CD4-positive, alpha-beta T cell treated with Interleukin-6 for 4 hours (primary cell): ENCODE measurements around the gene SEMA6B.

Experiments used
- DNase-seq: peaks from one replicate; pipeline ENCODE4 v3.0.0-alpha.2; 2020; ENCODE audit warnings: mixed read lengths

Gene SEMA6B

GRCh38 chr19:4522291-4523002, 37.0 kb downstream of the SEMA6B start:
- DNase-seq: no peak

GRCh38 chr19:4521888-4522242, 37.6 kb downstream of the SEMA6B start:
- DNase-seq: no peak

DNA sequence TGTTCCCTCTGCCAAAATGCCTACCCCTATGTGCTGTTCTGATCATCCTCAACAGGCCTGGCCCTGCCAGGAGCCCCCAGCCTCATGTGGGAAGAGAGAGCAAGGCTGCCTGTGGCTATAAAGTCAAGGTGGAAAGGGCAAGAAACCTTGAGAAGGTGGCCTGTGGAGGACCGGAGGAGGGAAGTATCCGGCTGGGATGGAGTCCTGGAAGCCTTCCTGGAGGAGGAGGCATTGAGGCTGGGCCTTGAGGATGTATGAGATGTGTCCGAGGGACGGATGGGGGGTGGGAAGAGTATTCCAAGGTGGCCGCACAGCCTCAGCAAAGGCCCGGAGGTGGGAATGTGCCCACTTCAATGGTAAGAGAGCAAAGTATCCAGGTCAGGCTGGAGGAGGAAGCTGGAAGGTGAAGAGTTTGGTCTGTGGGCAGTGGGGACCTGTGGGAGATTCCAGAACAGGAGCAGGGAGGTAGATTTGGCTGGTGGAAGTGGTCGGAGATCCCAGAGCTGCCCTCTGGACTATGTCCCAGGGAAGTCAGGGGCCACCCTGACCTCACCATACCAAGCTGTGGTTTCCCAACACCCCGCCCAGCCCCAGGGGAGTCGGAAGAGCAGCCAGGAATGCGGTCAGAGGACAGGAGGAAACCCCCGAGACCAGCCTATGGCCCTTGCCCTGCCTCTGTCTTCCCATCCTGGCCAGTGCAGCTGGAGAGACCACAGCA, 38.2 kb downstream of the SEMA6B start:
- DNase-seq: no peak

GRCh38 chr19:4519521-4520277, 39.8 kb downstream of the SEMA6B start:
- DNase-seq: no peak

DNA sequence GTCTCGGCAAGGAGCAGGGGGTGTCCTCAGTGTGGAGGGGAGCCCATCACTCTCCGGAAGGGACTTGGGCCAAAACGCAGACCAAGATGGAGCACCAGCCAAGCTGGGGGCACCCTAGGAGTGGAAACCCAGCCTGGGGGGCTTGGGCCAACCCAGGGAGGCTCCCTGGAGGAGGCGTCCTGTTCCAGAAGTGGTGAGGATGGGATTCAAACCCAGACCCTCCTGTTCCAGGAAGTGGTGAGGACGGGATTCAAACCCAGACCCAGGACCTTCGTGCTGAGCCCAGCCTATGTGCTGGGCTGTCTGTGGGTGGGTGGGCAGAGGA, 40.4 kb downstream of the SEMA6B start:
- no peak for DNase-seq

DNA sequence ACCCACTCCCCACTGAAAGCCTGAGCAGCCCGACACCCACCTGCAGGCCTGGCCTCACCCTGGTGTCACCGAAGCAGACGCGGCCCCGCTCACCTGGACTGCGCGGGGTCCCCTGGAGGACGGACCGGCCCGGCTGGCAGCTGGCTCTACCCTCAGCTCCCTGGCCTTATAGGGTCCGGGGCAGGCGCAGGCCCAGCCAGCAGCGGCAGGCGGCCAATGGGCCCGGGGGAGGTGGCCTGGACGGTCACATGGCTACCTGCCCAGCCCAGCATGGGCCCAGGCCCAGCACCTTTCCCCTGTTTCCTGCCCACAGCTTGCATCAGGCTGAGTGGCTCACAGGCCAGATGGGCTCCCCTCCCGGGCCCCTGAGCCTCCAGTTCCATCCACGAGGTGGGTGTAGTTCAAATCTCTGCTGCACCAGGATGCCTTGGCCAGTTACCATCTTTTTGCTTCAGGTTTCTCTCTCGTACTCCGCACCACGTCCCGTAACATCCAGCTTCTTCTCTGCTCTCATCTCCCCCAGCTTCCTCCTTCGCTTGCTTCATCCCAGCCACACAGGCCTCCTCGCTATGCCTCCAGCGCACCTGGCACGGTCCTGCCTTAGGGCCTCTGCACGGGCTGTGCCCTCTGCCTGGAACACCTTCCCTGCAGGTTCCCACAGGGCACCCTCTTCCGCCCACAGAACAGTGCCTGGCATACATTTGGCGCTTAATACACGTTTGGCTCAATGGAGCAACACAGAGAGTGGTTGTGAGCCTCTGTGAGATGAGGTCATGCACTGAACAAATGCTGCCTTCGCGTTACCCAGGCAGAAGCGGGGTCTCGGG, 40.9 kb downstream of the SEMA6B start, which contains the start of gene PLIN4:
PLIN4 (minus strand) TSS at position 142 of the 827 bp plus-strand sequence. CDS start 214 bp downstream, outside the sequence.
- no peak for DNase-seq

GRCh38 chr19:4517451-4518057, 41.9 kb downstream of the SEMA6B start:
- DNase-seq: no peak

DNA sequence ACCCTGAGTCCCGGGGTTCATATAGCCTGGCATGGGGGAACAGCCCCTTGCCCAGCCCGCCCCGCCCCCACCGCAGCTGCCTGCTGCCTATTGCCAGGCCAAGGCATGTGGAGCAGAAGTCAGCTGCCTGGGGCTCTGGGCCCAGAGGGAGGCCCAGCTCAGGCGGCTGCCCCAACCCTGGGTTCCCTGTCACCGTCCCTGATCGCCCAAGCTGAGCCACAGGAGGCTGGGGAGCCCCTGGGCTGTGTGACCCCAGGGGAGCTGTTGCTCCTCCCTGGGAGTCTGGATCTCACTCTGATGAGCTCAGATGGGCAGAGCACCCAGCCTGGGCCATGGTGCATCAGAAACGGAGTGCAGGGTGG, 42.6 kb downstream of the SEMA6B start:
- DNase-seq: no peak

GRCh38 chr19:4516199-4516938, 43.1 kb downstream of the SEMA6B start:
- DNase-seq: no peak

DNA sequence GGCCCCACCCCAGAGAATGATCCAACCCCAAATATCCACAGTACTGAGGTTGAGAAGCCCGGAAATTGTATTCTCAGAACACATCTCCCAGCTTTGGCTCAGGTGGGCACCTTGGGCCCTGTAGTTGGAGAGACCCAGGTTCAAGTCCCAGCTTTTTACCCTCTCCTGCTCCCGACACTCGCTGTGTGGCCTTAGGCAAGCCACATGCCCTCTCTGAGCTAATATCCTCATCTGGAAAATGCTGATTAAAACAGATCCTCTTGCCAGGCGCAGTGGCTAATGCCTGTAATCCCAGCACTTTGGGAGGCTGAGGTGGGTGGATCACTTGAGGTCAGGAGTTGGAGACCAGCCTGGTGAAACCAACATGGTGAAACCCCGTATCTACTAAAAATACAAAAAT, 43.8 kb downstream of the SEMA6B start:
- no peak for DNase-seq

- DNase-seq: no peak
Measured at GRCh38 chr19:4513248-4513647, 46.2 kb downstream of the SEMA6B start.

DNA sequence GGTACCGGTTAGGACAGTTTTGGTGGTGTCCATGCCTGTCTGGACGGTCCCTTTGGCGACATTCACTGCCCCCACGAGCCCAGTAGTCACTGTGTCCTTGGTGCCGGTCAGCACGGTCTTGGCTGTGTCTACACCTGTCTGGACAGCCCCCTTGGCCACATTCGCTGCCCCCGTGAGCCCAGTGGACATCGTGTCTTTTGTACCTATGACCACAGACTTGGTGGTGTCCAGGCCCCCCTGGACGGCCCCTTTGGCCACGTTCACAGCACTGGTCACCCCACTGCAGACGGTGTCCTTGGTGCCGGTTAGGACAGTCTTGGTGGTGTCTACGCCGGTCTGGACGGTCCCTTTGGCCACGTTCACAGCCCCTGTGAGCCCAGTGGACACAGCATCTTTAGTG, 47.4 kb downstream of the SEMA6B start:
- DNase-seq: no peak

DNA sequence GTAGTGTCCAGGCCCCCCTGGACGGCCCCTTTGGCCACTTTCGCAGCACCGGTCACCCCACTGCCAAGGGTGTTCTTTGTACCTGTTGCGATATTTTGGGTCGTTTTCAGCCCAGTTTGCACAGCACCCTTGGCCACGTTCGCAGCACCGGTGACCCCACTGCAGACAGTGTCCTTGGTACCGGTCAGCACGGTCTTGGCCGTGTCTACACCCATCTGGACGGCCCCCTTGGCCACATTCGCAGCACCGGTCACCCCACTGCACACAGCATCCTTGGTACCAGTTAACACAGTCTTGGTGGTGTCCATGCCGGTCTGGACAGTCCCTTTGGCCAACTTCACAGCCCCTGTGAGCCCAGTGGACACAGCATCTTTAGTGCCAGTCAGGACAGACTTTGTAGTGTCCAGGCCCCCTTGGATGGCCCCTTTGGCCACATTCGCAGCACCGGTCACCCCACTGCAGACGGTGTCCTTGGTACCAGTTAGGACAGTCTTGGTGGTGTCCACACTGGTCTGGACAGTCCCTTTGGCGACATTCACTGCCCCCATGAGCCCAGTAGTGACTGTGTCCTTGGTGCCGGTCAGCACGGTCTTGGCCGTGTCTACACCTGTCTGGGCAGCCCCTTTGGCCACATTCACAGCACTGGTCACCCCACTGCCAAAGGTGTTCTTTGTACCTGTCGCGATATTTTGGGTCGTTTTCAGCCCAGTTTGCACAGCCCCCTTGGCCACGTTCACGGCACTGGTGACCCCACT, 48.0 kb downstream of the SEMA6B start:
- no peak for DNase-seq

DNA sequence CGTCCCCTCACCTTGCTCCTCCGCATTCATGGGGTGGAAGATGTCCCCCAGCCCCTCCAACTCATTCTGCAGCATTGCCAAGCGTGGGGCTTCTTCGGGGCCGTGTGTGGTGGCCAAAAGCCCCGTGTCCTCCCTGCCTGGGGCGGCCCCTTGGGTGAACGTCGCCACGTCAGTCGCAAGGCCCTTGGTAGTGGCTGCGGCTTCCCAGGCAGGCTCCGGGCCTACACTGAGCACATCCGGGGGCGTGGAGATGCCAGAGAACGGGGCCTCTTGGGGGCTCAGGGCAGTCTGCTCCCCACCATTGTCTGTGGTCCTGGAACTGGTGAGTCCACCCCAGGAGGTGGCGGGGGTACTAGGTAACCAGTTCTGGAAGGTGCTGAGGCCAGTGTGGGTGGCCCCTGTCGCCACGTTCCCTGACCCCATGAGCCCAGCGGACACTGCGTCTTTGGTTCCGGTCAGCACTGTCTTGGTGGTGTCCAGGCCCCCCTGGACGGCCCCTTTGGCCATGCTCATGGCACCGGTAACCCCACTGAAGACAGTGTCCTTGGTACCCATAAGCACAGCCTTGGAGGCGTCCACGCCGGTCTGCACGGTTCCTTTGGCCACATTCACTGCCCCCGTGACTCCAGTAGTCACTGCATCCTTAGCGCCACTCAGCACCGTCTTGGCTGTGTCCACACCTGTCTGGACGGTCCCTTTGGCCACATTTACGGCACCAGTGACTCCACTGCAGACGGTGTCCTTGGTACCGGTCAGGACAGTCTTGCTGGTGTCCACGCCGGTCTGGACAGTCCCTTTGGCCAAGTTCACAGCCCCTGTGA, 48.8 kb downstream of the SEMA6B start:
- no peak for DNase-seq

DNA sequence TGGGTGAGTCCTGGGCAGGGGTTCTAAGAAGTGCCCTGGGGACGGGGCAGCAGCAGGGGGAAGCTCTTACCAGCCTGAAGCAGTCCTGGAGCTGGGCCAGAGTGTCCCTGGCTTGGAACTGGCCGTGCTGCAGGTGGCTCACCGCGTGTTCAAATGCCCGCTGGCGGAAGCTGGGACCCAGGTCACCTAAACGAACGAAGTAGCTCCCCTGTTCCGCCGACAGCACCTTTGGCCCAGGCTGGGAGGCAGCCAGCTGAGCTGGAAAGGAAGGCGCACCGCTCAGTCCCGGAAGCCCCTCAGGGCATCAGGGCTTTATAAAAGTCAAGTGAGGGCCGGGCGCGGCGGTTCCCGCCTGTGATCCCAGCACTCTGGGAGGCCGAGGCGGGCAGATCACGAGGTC, 50.8 kb downstream of the SEMA6B start:
- DNase-seq: no peak

GRCh38 chr19:4507804-4508203, 51.7 kb downstream of the SEMA6B start:
- no peak for DNase-seq

DNA sequence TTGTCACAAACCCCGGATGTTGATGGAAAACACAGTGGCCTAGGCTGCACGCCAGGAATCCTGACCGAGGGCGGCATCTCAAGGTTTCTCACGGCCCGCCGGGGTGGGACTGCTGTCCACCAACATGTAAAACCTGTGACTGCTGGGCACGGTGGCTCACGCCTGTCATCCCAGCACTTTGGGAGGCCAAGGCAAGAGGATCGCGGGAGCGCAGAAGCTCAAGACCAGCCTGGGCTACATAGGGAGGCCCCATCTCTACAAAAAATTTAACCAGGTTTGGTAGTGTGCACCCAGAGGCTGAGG, 52.4 kb downstream of the SEMA6B start:
- no peak for DNase-seq

DNA sequence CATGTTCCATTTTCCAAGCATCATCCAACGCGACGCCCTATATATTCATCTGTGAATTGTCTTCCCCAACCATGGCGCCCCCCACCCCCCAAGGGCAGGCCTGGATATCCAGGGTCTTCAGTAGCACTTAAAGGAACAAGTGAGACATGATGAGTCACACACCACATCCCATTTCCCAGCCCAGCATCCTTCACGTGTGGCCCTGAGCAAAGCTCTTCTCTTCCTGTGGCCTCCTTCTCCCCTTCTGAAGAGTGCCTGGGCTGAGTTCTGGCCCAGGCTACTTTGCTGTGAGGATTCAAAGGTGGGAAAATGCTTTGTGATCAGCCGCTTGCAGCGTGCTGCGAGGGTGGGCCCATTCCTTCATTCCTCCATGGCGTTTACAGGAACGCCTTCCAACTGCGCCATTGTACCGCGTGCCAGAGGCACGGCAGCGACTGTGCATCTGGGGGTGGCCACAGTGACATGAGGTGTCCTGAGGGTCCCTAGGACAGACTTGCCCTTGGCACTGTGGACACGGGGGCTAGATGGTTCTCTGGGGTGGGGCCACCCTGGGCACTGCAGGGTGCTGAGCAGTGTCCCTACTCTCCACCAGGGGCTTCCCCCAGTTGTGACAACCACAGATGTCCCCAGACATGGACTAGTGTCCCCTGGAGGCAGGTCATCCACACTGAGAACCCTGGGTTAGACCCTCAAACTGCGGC, 52.9 kb downstream of the SEMA6B start:
- DNase-seq: no peak

- no peak for DNase-seq
Measured at GRCh38 chr19:4505570-4506448, 53.7 kb downstream of the SEMA6B start.
